ENCODE results near the gene GTF2H1.
"Not testable (repeated sequence)": the region's sequence is repeated elsewhere in the genome, so short reads cannot be mapped to it uniquely, and the experiment has no call there.

The GTF2H1 gene

GRCh38 chr11:18320617-18321016, 1.8 kb upstream of the GTF2H1 start:
- no peak for DNase-seq

DNA sequence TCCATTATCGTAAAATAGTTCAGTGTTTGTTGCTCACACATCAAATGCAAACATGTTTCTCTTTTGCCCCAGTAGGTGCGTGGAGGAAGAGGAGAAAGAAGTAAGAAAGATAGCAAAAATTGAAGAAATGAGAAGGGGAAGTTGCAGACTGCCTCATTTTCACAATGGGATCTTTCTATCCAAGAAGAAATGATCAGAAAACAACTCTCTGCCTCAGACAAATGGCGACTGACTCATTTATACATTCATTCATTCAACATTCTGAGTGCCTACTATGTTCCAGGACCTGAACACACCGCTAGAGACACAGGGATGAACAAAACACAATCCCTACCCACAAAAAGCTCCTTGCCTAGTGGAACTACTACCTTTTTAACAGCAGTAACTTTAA, 794 bp upstream of the GTF2H1 start:
- no peak for DNase-seq

DNA sequence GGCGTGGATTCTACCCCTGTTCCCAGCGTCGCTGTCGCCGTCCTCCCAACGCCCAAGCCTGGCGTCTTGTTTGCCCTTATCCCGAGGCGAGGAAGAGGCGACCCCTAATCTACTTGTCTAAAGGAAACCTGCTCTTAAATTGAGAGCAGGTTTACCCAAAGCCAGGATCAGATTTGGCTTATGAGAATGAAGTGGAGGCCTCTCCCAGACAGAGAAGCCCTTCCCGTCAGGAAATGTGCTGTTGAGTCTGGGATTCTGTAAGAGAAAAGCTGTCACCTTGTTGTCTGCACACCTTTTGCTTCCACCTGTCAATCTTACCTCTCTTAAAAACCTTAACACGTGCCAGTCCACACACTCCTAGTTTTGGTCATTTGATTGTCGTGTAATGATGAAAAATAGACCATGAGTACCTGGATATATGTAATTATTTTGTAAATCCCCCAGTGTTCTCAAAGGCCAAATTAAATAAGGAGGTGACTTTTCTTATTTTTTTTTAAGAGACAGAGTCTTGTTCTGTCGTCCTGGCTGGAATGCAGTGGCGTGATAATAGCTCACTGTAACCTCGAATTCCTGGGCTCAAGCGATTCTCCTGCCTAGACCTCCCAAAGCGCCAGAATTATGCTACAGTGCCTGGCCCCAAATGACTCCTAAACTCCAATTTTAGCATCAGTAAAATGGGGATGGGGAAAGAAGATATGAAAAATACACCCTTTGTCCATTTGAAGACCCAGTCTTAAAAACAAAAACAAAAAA, 627 bp downstream of the GTF2H1 start:
- no peak for DNase-seq

GRCh38 chr11:18323881-18324280, 1.5 kb downstream of the GTF2H1 start:
- DNase-seq = not testable (repeated sequence)

GRCh38 chr11:18324381-18324780, 2.0 kb downstream of the GTF2H1 start:
- DNase-seq = no peak

DNA sequence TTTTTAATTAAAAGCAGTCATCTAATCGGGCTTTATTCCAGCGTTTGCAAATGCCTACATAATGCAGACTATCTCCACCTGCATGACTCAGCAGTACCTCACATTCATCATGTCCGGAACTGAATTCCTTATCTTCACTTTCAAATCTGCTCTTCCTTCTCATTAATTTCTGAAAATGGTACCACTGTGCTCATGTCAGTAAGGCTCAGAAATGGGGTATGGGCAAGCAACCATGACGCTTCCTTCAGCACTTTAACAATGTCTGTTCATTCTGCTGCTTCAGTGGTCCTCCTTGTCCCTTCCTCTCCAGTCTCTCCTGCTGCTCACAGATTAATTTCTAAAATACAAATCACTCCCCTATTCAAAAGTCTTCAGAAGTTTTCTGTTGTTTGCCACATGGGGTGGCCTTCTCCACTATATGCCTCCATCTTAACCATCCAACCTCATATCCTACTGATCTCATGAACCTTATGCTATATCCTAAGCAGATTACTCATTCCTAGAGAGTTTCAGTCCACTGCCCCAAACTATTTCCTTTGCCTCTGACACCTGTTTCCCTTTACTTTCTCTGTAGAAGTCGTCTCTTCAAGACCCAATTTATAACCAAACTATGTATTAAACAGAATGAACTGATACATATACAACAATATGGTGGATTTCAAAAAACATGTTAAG, 7.0 kb downstream of the GTF2H1 start:
- no peak for DNase-seq

GRCh38 chr11:18330921-18331320, 8.6 kb downstream of the GTF2H1 start:
- no peak for DNase-seq

DNA sequence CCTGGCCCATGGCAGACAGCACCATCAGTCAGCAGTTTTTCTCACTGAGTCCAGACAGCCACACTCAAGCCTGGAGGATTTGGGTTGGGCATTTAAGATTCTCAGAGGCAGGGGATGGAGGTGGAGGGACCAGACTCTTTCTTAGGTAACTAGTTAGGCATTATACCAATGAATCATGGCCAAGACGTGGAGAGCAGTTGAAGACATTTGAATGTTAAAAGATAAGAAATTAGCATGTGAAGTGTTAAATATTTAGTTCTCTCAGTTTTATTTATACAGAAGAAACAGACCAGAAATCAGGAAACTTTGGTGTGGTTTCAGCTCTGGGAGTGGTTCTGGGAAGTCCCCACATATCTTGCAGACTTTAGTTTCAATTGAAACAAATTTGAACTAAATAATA, 9.9 kb downstream of the GTF2H1 start:
- no peak for DNase-seq

DNA sequence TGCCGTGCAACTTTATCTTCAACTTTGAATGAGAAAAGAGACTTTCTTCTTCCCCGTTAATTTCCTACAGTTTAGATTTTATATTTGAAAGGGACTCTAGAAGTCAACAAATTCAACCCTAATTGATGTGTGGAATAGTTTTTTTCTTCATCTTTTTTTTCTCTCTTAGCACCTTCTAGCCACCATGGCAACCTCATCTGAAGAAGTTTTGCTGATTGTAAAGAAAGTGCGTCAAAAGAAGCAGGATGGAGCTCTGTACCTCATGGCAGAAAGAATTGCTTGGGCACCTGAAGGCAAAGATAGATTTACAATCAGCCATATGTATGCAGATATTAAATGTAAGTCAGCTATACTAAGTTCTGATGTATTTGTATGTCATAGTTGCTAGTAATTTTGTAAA, 10.5 kb downstream of the GTF2H1 start:
- no peak for DNase-seq

- no peak for DNase-seq
These were observed 25.2 kb downstream of the GTF2H1 start for GRCh38 chr11:18347471-18348125.

DNA sequence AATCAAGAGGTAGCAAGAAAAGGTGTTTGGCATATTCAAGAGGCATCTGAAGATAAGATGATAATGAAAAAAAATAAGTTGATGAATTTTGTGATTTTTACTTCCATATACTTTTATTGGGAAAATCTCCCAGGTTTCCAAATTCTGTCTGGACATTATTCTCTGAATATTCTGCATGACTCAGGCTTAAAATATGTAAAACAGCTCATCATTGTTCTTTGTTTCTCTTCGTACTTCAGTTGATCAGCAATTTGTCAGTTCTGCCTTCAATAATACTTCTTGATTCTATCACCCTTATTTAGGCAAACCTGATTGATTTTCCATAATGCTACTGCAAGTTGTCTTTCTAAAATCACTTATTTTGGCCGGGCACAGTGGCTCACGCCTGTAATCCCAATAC, 30.2 kb downstream of the GTF2H1 start:
- no peak for DNase-seq

DNA sequence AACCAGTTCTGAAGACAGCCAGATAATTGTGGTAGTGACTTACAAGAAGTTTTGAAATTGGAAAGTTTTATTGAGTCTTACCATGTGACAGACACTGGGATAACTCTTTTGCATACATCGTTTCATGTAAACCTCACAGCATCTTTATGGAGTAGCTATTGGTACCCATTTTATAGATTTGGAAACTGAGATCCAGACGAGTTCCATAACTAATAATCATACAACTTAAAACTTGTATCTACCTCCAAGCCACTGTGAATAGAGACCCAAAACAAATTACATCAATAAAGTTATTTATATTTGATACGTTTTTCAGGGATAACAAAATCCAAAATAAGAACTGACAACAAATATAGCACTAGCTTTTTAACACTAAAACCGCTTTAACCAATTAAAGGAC, 36.3 kb downstream of the GTF2H1 start:
- no peak for DNase-seq

- DNase-seq = no peak
These were observed 38.8 kb downstream of the GTF2H1 start for GRCh38 chr11:18361154-18361553.

DNA sequence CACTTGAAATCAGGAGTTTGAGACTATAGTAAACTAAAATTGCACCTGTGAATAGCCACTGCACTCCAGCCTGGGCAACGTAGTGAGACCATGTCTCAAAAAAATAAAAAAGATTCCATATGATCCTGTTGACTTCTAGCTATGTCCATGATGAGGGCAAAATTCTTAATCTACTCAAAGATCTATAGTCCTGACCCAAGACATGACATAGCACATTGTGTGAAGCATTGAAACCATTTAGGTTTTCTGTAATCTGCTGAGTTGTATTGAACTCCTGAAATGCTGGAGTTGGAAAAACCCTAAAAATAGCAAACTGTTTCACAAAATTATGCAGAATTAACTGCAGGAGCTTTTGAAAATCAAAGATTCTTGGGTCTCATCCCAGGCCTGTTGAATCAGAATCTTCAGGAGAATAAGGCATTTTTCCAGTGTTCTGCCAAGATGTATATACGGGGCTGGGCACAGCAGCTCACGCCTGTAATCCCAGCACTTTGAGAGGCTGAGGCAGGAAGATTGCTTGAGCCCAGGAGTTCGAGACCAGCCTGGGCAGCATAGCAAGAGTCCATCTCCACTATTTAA, 42.2 kb downstream of the GTF2H1 start:
- DNase-seq = no peak

- DNase-seq = no peak
These were observed 43.4 kb downstream of the GTF2H1 start for GRCh38 chr11:18365741-18366140.

- DNase-seq = no peak
These were observed 43.9 kb downstream of the GTF2H1 start for GRCh38 chr11:18366286-18366685.

GRCh38 chr11:18367431-18367830, 45.1 kb downstream of the GTF2H1 start:
- DNase-seq = no peak

DNA sequence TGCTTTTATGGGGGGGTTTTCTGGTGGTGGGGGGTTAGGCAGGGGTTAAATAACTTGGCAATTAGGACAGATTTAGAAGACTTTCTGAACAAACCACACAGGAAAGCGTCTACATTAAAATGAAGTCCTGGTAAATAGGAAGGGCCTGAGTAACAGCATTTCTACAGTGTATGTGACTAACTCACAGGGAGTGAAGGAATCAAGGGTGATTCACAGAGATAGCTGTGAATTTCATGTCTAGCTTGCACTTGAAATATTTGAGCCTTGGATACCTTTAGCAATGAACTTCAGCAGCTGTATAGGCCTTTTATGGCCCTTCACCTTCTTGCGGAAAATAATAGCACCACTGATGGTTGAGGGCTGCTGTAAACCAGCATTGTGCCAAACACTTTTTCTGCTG, 45.9 kb downstream of the GTF2H1 start:
- no peak for DNase-seq

DNA sequence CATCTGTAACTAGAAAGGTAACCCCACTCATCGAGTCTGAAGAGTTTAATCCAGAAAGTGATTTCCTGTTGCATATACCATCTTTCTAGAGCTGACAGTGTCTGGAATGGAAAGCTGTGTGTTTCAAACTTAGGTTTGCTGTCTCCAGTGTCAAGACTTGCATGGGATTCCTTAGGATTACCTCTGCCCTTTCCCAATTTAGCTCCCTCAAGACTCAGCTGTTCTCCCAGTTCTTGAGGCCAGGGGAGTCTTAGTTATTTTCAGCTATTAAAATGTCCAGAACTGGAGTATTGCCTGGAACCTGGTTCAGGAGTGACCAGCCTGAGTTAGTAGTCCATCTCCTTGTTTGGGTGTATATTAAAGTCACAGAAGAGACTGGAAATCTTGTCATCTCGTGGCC, 47.0 kb downstream of the GTF2H1 start:
- DNase-seq = no peak

GRCh38 chr11:18371279-18371678, 48.9 kb downstream of the GTF2H1 start:
- DNase-seq = no peak

- DNase-seq = no peak
These were observed 49.8 kb downstream of the GTF2H1 start for GRCh38 chr11:18372201-18372600.

DNA sequence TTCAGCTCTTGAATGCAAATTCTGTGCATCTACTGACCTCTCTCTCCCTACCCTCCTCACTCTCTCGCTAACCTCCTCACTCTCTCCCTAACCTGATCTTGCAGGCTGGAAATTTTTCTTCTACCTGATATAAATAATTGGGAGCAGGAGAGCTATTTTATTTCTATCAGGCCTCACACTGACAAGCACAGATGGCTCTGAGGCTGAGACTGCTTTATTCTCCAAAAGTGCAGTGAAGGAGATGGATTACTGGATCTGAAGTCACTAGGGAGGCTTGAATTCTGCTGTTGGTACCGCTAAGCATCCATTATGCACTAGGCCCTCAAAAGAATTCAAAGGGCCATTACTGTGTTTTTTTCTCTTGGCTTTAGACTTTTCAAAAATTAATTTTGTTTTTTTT, 52.6 kb downstream of the GTF2H1 start:
- no peak for DNase-seq

- no peak for DNase-seq
These were observed 53.6 kb downstream of the GTF2H1 start for GRCh38 chr11:18375941-18376340.

DNA sequence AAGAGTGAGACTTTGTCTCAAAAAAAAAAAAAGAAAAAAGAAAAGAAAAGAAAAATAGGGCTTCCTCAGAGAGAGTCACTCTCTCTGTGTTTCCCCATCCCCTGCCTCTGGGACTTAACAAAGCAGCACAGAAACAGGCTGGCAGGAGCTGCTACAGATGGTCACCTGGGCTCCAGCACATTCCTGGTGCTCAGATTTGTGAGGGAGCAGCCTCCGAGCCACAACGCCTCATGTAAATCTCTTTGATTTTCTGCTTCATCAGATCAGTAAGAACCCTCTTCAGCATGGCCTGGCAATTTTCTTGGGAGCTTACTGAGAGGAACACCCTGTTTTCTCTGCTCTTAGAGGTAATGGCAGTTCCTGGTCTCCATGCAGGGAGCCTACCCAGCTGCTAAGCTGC, 56.8 kb downstream of the GTF2H1 start:
- no peak for DNase-seq
